Stimulated activated CD4-positive, alpha-beta T cell treated with anti-CD3 and anti-CD28 coated beads, Interleukin-1b, Interleukin-23, amount 100 ng/mL, for 48 hours (primary cell): Measurements from ENCODE around the gene SLC5A11.
"Not testable (repeated sequence)": the region's sequence is repeated elsewhere in the genome, so short reads cannot be mapped to it uniquely, and the experiment has no call there.

ENCODE experiments used
- DNase-seq: peaks from one replicate; pipeline ENCODE4 v3.0.0-alpha.2; 2020

SLC5A11 gene

GRCh38 chr16:24863582-24864437 lies 18.0 kb downstream of the SLC5A11 start:
- DNase-seq, result no peak

- DNase-seq, result no peak
Observed at GRCh38 chr16:24869033-24869432, 23.3 kb downstream of the SLC5A11 start.

- no peak for DNase-seq
Observed at GRCh38 chr16:24871891-24872290, 26.1 kb downstream of the SLC5A11 start.

- DNase-seq, result no peak
Observed at GRCh38 chr16:24873028-24873427, 27.3 kb downstream of the SLC5A11 start.

GRCh38 chr16:24875466-24875865 lies 29.7 kb downstream of the SLC5A11 start:
- no peak for DNase-seq

GRCh38 chr16:24876231-24876630 lies 30.5 kb downstream of the SLC5A11 start:
- DNase-seq, result no peak

- no peak for DNase-seq
Observed at GRCh38 chr16:24879684-24880083, 33.9 kb downstream of the SLC5A11 start.

GRCh38 chr16:24883714-24884151 lies 38.0 kb downstream of the SLC5A11 start:
- DNase-seq, result no peak

- DNase-seq, result no peak
Observed at GRCh38 chr16:24887472-24887871, 41.7 kb downstream of the SLC5A11 start.

- no peak for DNase-seq
Observed at GRCh38 chr16:24890746-24891145, 45.0 kb downstream of the SLC5A11 start.

GRCh38 chr16:24896439-24896838 lies 50.7 kb downstream of the SLC5A11 start:
- no peak for DNase-seq

- DNase-seq, result not testable (repeated sequence)
Observed at GRCh38 chr16:24897522-24897921, 51.8 kb downstream of the SLC5A11 start.

GRCh38 chr16:24900230-24900629 lies 54.5 kb downstream of the SLC5A11 start:
- DNase-seq, result no peak

GRCh38 chr16:24906199-24906808 lies 60.5 kb downstream of the SLC5A11 start:
- DNase-seq, result no peak

- no peak for DNase-seq
Observed at GRCh38 chr16:24906901-24907300, 61.1 kb downstream of the SLC5A11 start.

GRCh38 chr16:24908716-24909115 lies 63.0 kb downstream of the SLC5A11 start:
- no peak for DNase-seq

- no peak for DNase-seq
Observed at GRCh38 chr16:24909856-24910255, 64.1 kb downstream of the SLC5A11 start.

- no peak for DNase-seq
Observed at GRCh38 chr16:24915019-24915418, 69.3 kb downstream of the SLC5A11 start.

- DNase-seq, result no peak
Observed at GRCh38 chr16:24915576-24915975, 69.8 kb downstream of the SLC5A11 start.

- DNase-seq, result no peak
Observed at GRCh38 chr16:24917236-24917635, 71.5 kb downstream of the SLC5A11 start.

GRCh38 chr16:24917891-24918290 lies 72.1 kb downstream of the SLC5A11 start:
- no peak for DNase-seq

- no peak for DNase-seq
Observed at GRCh38 chr16:24918641-24919040, 72.9 kb downstream of the SLC5A11 start.

- no peak for DNase-seq
Observed at GRCh38 chr16:24919536-24919935, 73.8 kb downstream of the SLC5A11 start.

- no peak for DNase-seq
Observed at GRCh38 chr16:24920568-24920967, 74.8 kb downstream of the SLC5A11 start.
